HG03442 (cell line): ENCODE results near the gene NINJ2.
A peak's percentile ranks its signal among the peaks of the same experiment; 100 is the strongest.

Source experiments
- ATAC-seq: cut with Tn5 transposase; IDR thresholded peaks from one replicate; pipeline ENCODE4 v1.9.1; 2021; ENCODE audit warnings: mild to moderate bottlenecking, moderate library complexity; ENCODE audit not compliant: unreplicated experiment

NINJ2 gene

DNA sequence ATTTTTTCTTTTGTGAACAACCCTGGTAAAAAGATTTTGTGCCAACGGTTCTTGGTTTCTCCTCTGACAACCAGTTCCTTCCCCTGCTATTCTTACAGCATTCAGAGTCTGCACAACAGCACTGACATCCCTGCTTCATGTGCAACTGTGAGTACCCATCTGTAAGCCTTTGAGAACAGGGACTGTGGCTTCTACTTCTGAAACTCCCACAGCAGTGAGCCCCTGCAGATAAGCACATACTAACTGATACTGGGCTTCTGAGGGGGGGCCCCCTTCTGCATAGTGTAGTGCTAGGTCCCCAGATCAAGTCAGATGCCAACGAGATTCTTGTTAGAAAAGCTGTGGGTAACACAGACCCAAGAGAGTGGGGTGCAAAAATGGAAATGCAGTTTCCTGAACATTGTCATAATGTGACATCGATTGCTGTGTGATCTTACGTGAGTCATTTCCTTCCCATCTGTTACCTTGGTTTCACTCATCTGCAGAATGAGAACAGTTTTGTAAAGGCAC lies 11.1 kb upstream of the NINJ2 start:
- ATAC-seq = peak; percentile 83

- ATAC-seq = peak; percentile 16
Observed at GRCh38 chr12:673849-674248, 10.6 kb upstream of the NINJ2 start.

GRCh38 chr12:669576-669945 lies 6.3 kb upstream of the NINJ2 start:
- ATAC-seq = no peak

DNA sequence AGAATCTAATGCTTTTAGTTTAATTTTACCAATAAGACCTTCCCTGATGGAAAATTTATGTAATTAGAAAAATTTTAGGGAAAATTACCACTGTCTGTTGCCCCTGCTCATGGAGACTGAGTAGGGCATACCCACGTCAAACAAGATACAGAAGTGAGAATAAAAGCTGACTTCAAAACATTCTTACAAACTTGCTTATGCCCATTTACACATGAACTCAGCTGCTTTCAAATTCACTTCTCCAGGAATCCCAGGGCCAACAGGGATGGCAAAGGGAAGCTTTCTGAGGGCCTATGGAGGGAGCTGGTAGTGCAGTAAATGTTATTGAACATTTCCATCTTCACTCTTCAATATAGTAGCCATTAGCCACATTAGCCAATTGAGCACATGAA lies 4.8 kb upstream of the NINJ2 start:
- no peak for ATAC-seq

- peak; percentile 38 for ATAC-seq
Observed at GRCh38 chr12:666766-667308, 3.6 kb upstream of the NINJ2 start.

GRCh38 chr12:666066-666465 lies 2.8 kb upstream of the NINJ2 start:
- no peak for ATAC-seq

DNA sequence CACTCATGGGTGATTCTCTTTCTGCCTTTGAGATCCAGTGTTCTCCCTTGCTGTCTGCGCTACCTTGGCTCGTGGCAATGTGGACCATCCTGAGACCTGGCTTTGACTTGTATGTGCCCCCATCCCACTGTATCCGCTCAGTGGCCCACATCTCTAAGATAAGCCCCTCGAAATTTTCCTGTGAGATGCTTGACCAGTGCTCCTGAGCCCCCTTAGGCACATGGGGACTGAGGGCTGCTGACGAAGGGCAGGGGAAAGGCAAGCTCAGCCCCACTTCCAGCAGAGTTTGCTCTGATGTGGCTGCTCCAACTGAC lies 1.5 kb upstream of the NINJ2 start:
- ATAC-seq = no peak

DNA sequence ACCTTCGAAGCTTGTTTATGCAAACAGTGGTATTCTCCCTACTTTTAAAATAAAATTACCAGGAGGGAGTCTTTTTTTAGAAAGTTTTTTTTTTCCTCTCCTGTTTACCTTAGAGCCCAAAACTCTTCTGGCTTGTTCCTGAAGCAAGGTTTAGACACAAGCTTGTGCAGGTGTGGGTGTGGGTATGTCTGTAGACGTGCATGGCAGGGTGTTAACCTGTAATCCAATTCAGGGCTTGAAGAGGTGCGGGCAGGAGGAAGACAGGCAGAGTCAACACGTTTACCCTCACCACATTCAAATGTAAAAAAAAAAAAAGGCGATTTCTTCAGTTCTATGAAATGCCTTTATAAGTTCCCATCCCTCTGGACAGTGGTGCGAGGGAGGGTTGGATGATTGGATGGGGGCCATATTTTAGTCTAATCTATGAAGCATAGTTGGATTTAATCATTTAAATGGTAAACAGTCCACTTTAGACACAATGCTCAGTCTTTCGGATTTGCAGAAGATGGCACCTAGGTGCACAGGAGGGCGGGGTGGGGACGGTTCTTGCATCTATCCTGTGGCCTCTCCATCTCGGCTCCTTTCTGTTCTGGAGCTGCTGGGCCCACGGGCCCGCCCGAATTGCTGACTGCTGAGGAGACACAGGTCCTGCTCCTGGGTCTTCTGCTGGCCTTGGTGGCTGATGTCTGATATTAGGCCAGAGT lies 982 bp upstream of the NINJ2 start:
- no peak for ATAC-seq

- ATAC-seq = no peak
Observed at GRCh38 chr12:662566-663292, 516 bp downstream of the NINJ2 start.

DNA sequence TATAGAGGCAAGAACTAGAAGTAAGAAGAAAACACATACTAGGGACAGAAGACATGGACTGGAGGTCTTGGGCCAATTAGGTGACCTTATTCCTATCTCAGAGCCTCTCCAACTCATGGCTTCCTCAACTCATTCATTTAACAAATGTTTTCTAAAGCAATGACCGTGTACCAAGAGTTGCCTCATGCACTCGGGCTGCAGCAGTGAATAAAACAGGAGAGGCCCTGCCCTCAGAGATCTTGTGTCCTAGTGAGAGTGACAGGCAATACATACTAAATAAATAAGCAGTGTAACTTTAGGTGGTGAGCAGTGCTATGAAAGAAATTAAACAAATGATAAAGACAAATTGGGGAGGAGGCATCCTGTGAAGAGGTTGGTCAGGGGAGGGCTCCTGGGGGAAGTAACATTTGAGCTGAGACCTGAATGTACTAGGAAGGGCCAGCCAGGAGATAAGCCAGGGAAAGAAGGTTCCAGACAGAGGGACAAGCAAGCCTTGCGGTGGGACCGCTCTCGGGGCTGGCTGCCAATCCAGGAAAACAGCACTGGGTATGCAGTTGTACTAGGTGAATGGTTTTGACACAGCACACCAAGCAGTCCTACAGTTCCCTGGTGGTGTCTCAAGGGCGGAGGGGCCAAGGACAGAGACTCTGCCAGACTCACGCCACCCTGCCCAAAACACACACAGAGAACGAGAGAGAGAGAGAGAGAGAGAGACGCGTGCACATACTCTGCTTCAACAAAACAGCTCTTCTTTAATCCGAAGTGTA lies 1.3 kb downstream of the NINJ2 start:
- ATAC-seq = no peak

- no peak for ATAC-seq
Observed at GRCh38 chr12:659090-659683, 4.1 kb downstream of the NINJ2 start.

- ATAC-seq = no peak
Observed at GRCh38 chr12:650983-651382, 12.3 kb downstream of the NINJ2 start.

DNA sequence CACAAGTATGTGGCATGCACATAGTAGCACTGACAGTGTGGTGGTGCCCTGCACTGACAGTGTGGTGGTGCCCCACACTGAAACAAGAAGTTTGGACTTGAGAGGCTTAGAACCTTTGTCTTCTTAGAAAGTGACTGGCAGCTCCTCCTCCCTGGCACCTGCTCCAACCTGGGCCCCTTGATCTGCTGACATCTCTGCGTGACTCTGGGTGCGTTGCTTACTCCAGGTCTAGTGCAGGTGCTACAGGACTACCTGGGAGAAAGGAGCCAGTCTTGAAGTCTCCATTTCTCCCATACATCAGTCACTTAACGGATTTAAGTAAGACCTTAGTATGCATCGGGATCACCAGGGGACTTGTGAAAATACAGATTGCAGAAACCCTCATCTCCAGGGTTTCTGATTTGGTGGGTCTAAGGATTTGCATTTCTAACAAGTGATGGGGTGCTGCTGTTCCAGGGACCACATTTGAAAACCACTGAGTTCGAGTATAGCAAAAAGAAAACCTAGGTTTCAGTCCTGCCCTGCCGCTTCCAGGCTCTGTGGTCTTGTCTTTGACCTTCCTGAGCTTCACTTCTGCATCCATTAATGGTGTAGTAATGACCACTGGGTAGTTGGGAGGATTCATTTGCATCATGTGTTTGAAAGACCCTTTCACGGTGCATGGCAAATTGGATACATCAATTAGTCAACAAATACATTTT lies 15.7 kb downstream of the NINJ2 start:
- no peak for ATAC-seq

DNA sequence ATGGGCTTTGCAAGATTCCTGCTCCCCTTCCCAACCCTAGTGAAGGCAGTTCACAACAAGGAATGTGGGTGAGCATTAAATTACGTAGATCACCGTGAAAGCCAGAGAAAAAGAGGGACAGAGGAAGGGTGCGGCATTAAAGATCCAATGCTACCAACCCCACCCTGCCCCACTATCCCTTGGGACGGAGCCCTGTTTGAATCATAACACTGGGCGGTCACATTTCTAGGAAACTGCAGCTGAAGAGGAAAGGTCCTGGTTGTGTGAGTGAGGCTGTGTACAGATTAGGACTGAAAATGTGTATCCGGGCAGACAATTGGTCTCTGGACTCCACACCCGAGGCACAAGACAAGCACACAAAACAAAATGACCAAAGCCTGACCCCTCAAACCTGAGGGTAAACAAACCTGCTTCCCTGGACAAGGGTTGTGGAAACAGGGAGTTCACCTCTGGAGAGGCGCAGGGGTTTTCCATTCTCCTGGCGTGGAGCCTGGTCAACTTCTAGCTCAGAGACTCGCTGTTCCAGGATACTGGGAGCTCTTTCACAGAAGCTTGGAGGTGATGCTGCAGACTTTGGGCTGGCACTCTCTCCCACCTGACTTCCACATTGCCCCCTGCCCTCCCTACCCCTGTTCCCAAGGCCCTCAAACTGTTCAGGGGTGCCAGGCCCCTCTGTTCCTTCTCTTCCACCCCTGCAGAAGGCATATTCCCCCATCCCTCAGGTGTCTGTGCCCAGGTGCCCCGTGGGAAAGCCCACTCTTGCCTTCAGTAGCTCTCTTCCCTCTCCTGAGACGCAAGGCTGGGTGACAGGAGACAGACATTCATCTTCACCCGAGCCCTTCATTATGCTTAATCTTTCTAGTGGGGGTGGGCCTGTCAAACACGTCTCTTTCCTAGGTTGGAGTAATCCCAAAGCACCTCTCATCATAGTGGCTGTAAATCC lies 16.5 kb downstream of the NINJ2 start:
- ATAC-seq = no peak

GRCh38 chr12:645563-646071 lies 17.6 kb downstream of the NINJ2 start:
- no peak for ATAC-seq

DNA sequence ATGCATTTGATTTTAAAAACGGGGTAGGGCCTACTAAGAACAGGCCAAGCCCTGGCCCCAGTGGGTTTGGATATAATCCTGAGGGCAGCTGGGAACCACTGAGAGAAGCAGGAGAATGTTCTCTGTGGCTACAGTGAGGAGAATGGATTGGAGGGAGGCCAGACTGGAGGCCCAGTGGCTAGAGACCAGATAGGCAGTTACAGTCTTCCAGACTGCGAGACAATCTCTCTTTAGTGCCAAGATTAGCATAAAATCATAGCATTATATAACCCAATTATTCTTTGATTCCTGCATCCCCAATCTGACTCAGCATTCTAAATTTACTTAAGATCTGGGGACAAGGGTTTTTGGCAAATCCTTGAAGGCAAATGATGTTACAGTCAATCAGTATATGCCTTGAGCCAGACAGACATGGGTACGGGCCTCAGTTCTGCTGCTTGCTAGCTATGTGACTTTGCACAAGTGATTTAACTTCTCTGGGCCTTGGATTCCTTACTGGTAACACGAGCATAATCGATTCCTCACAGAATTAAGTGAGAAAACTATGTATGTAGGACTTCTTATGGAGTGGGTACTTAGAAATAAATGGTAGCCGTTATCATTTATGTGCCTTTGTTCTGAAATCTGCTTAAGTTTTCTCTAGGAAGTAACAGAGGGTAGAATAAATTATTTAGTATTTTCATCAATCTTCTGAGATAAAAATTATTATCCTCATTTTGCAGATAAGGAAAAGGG lies 18.3 kb downstream of the NINJ2 start:
- ATAC-seq = no peak

- ATAC-seq = no peak
Observed at GRCh38 chr12:644303-644639, 19.0 kb downstream of the NINJ2 start.

- no peak for ATAC-seq
Observed at GRCh38 chr12:643475-644302, 19.6 kb downstream of the NINJ2 start.
